Left ventricle myocardium inferior (tissue), 1 donor: ENCODE data around the gene RNF7. TPM values are rescaled to one million over a fixed set of nuclear protein-coding genes. Genes with fewer than 3 reads are reported as not detected.

ENCODE experiments used
- DNase-seq: peaks from one replicate; pipeline ENCODE4 v3.0.0-alpha.2; 2020
- H3K27ac ChIP-seq: fragments of 200-600 bp; replicated peaks from 2 replicates; pipeline ENCODE4 v1.8.0; 2021
- H3K27me3 ChIP-seq: fragments of 200-600 bp; 2 replicates; pipeline ENCODE4 v1.8.0; 2021; ENCODE audit warnings: low read depth
- H3K36me3 ChIP-seq: fragments of 200-600 bp; 2 replicates; pipeline ENCODE4 v1.8.0; 2021
- H3K4me1 ChIP-seq: fragments of 200-600 bp; 2 replicates; pipeline ENCODE4 v1.8.0; 2021
- H3K4me3 ChIP-seq: fragments of 200-600 bp; 2 replicates; pipeline ENCODE4 v1.8.0; 2021; ENCODE audit warnings: mild to moderate bottlenecking, moderate library complexity
- H3K9me3 ChIP-seq: fragments of 200-600 bp; replicated peaks from 2 replicates; pipeline ENCODE4 v1.8.0; 2021
- intact Hi-C: fragments of 100-400 bp; cut with micrococcal nuclease; formaldehyde crosslinking; loops from one replicate; pipeline ENCODE4 v1.11.0; 2022
- total RNA-seq: library from RNA; stranded (reverse); fragmentation: NEBNext Ultra II Directional; extraction: Animal tissue kit (Norgen Biotek cat#: 25700); gene quantifications from one replicate; pipeline ENCODE4 v1.2.1, GENCODE V29; 2021
- TF ChIP-seq, protein P1 (sequence below): fragments of 200-600 bp; IDR thresholded peaks from 2 replicates; pipeline ENCODE4 v1.8.0; 2021; ENCODE audit warnings: antibody characterized with exemption, mild to moderate bottlenecking, borderline replicate concordance
- donor health status: DM: no; HTN: yes; CAD: no; lungs with severe emphysema.

Gene RNF7
- total RNA-seq, 1 donor from 2014 or later = 89.6 TPM

DNA sequence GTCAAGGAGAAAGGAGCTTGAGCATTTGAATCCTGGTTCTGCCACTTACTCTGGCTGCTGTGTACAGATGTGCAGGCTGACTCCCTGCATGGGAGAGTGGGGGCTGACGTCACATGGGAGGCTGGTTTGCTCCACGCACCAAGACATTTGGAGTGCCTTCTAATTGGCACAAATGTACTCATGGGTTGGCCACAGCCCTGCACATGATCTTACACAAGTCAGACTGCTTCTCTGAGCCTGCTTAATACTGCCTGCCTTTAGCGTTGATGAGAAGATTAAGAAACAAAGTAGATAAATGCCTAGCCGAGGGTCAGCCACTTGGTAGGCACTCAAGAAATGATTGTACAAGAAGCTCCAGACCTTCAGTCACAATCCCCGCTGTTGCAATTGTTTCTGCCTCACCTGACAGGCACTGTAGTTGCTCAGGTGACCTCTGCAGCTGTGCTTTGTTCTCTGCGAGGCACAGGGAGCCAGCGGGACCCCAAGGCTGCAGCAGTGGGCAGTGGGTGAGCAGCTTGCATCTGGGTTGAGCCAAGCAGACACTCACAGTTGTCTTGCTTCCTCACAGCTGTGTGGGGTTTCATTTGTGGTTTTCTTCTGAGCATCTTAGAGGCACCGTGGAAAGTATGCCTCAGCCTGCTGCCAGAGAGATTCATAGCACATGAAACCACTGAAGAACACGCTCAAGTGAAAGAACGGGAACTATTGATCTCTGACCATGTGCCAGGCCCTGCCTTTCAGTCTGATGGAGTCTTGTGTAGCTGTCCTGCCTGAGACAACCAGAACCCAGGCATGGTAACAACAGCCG is 58.2 kb downstream of the RNF7 start:
- peaks cover 8% of the 10 kb centered on the region for H3K9me3 ChIP-seq
- H3K4me1 ChIP-seq = peaks cover 29% of the 10 kb centered on the region
- no peaks in the 10 kb centered on the region for H3K27me3 ChIP-seq
- DNase-seq = peak; percentile 65
- H3K27ac ChIP-seq = peak overlapping the region; percentile 85
- TF ChIP-seq, protein P1, sequence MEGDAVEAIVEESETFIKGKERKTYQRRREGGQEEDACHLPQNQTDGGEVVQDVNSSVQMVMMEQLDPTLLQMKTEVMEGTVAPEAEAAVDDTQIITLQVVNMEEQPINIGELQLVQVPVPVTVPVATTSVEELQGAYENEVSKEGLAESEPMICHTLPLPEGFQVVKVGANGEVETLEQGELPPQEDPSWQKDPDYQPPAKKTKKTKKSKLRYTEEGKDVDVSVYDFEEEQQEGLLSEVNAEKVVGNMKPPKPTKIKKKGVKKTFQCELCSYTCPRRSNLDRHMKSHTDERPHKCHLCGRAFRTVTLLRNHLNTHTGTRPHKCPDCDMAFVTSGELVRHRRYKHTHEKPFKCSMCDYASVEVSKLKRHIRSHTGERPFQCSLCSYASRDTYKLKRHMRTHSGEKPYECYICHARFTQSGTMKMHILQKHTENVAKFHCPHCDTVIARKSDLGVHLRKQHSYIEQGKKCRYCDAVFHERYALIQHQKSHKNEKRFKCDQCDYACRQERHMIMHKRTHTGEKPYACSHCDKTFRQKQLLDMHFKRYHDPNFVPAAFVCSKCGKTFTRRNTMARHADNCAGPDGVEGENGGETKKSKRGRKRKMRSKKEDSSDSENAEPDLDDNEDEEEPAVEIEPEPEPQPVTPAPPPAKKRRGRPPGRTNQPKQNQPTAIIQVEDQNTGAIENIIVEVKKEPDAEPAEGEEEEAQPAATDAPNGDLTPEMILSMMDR = no peak
- no peaks in the 10 kb centered on the region for H3K36me3 ChIP-seq
- peak overlapping the region; percentile 63 for H3K4me3 ChIP-seq
- intact Hi-C loops = no loop called here

Other genes starting within 250 kb of the RNF7 start
- gene GRK7, start 25.1 kb downstream of the RNF7 start, total RNA-seq = not detected
- 34.5 TPM for gene ATP1B3, start 138.3 kb downstream of the RNF7 start, total RNA-seq